T-cell (primary cell): Measurements from ENCODE around the gene PRKACG. TPM values are rescaled to one million over a fixed set of nuclear protein-coding genes. Genes with fewer than 3 reads are reported as not detected.
A peak's percentile ranks its signal among the peaks of the same experiment; 100 is the strongest.

Experiments
- ATAC-seq, 4 experiments: fragments of 200-7000 bp in 3 of 4; fragments of 150-1000 bp in 1 of 4; cut with Tn5 transposase; replicated peaks in 1 of 4; 1 replicate in 3 of 4; 2 replicates in 1 of 4; pipeline ENCODE4 v1.10.0; 2021; ENCODE audit warnings: moderate library complexity in 3 of 4, mild to moderate bottlenecking in 2 of 4, moderate number of reproducible peaks in 1 of 4
- CTCF ChIA-PET, 2 donors: fragments of 300-600 bp; sonication (Branson Sonifier 250); formaldehyde crosslinking; loops; one replicate each; lab custom pipeline; 2022; ENCODE audit warnings: antibody characterized with exemption in 2 of 2; lab: Charles Lee
- POLR2A ChIA-PET, 2 donors: fragments of 300-600 bp; sonication (Branson Sonifier 250); formaldehyde crosslinking; loops; one replicate each; lab custom pipeline; 2022; ENCODE audit warnings: antibody characterized with exemption in 2 of 2; lab: Charles Lee
- DNase-seq, 35 experiments: peaks; one replicate each; pipeline versions ENCODE4 v3.0.0 to v3.0.0-alpha.2; 2013 to 2023
- H3K27ac ChIP-seq: one replicate; pipeline ENCODE4 v1.5.1; 2013; ENCODE audit warnings: low read length
- H3K27me3 ChIP-seq, 2 experiments: replicated peaks in 1 of 2; 1 replicate in 1 of 2; 2 replicates in 1 of 2; pipeline versions ENCODE4 v1.6.1 to v1.7.0; 2013; ENCODE audit warnings: low read length in 1 of 2, mixed read lengths in 1 of 2; ENCODE audit not compliant: control insufficient read depth in 2 of 2, insufficient read depth in 2 of 2; ENCODE audit errors: extremely low read depth in 1 of 2
- H3K36me3 ChIP-seq, 2 donors: 1 replicate in 1 of 2; 2 replicates in 1 of 2; pipeline versions ENCODE4 v1.6.1 to v1.7.0; 2013; ENCODE audit warnings: low read length in 1 of 2; ENCODE audit not compliant: control insufficient read depth in 2 of 2, insufficient read depth in 1 of 2; ENCODE audit errors: extremely low read depth in 1 of 2
- H3K4me1 ChIP-seq, 2 experiments: 1 replicate in 1 of 2; 2 replicates in 1 of 2; pipeline versions ENCODE4 v1.6.1 to v1.7.0; 2013; ENCODE audit warnings: low read length in 2 of 2, mixed read lengths in 1 of 2; ENCODE audit not compliant: insufficient read depth in 2 of 2, control insufficient read depth in 1 of 2; ENCODE audit errors: extremely low read depth in 1 of 2
- H3K4me3 ChIP-seq, 2 donors: 1 replicate in 1 of 2; 2 replicates in 1 of 2; pipeline versions ENCODE4 v1.5.1 to v1.7.0; 2013; ENCODE audit warnings: mild to moderate bottlenecking in 2 of 2, low read length in 1 of 2, moderate library complexity in 1 of 2; ENCODE audit not compliant: control insufficient read depth in 1 of 2; ENCODE audit errors: extremely low read depth in 1 of 2
- H3K9me3 ChIP-seq: 2 replicates; pipeline ENCODE4 v1.7.0; 2013
- H3K27ac Mint-ChIP-seq, 2 donors: one replicate each; pipeline ENCODE4 v1.8.0; 2020 to 2021; ENCODE audit warnings: mild to moderate bottlenecking in 2 of 2, mixed read lengths in 2 of 2
- H3K27me3 Mint-ChIP-seq, 2 donors: one replicate each; pipeline ENCODE4 v1.8.0; 2021 to 2022; ENCODE audit warnings: mixed read lengths in 2 of 2
- H3K36me3 Mint-ChIP-seq: one replicate; pipeline ENCODE4 v1.8.0; 2021; ENCODE audit warnings: mixed read lengths
- H3K4me1 Mint-ChIP-seq, 3 donors: one replicate each; pipeline ENCODE4 v1.8.0; 2020 to 2022; ENCODE audit warnings: mixed read lengths in 3 of 3, mild to moderate bottlenecking in 1 of 3
- H3K4me3 Mint-ChIP-seq, 3 donors: one replicate each; pipeline ENCODE4 v1.8.0; 2020 to 2022; ENCODE audit warnings: mild to moderate bottlenecking in 3 of 3, mixed read lengths in 3 of 3, moderate library complexity in 3 of 3
- H3K9me3 Mint-ChIP-seq, 3 donors: one replicate each; pipeline ENCODE4 v1.8.0; 2020 to 2022; ENCODE audit warnings: mixed read lengths in 3 of 3
- WGBS: methylation state at CpG from one replicate; pipeline ENCODE4 v1.1.5; 2013; ENCODE audit warnings: missing lambda C conversion rate; ENCODE audit not compliant: insufficient coverage; 5-methylcytosine and 5-hydroxymethylcytosine counted together
- total RNA-seq, 35 experiments: library from RNA in 6 of 35; stranded (reverse) in 6 of 35; fragments of 120-200 nt in 1 of 35; gene quantifications; one replicate each; pipeline versions ENCODE4 v1.2.1 to v1.2.4 and lab custom pipeline; 2013 to 2026

Gene PRKACG
- total RNA-seq, 5 donors from 2014 or later (not counting 1 experiment from before 2014, with no cell fraction given) = not detected

DNA sequence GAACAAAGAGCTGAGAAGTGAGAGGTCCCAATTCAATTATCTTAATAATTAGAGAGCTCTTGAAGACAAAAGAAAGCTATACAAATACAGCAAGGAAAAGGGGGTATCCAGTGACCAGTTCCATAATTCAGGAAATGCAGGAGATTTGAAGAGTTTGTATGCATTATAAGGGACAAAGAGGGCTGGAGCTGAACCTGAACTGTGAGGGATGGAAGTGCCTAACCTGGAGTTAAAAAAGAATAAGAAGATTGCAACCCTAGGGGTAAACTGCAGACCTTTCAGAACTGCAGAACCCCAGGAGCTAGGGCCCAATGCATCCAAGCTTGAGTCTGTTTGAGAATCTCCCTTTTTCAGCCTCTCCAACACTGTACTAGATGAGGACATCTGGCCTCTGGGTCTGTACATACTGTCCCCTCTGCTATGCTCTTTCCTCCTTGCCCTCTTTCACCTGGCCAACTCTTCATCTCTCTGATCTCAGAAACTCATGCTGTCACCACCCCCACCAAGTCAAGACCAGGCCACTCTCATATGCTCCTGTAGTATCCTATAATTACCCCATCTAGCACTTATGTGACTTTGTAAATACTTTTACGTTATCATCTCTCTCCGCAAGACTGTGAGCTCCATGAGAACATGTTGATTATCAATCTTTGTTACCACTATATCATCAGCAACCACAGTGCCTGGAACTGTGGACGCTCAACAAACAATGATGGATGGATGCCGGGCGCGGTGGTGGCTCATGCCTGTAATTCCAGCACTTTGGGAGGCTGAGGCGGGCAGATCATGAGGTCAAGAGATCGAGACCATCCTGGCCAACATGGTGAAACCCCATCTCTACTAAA lies 6.6 kb upstream of the PRKACG start:
- ChIA-PET CTCF (interaction anchor here (0.5 to 1.2 kb wide), 5 partner anchors 11 to 1344 kb away, joined by 3 to 6 read pairs (median 3); partner anchors contain the start of gene FXN (in 1 of the 2)), POLR2A (no interaction called here)
- no peak for ATAC-seq
- no peaks in the 10 kb centered on the region for H3K36me3 ChIP-seq
- H3K9me3 Mint-ChIP-seq = no peaks in the 10 kb centered on the region
- H3K27me3 ChIP-seq = peaks cover 0 to 3% of the 10 kb centered on the region in 2 experiments
- no peak overlapping the region for H3K4me3 ChIP-seq
- 100% methylated on average over 3 of the region's 8 CpGs for WGBS
- H3K9me3 ChIP-seq = no peaks in the 10 kb centered on the region
- peaks cover 22 to 42% (median 40%) of the 10 kb centered on the region in 3 donors for H3K4me1 Mint-ChIP-seq
- DNase-seq = no peak
- no peaks in the 10 kb centered on the region for H3K36me3 Mint-ChIP-seq
- peak overlapping the region in 1 of 3 donors; percentile 62 for H3K4me3 Mint-ChIP-seq
- H3K27ac ChIP-seq = no peak overlapping the region
- H3K27ac Mint-ChIP-seq = peak overlapping the region; percentile 79 to 82
- H3K27me3 Mint-ChIP-seq = no peaks in the 10 kb centered on the region
- H3K4me1 ChIP-seq = peaks cover 8 to 22% of the 10 kb centered on the region in 2 experiments

GRCh38 chr9:69019808-69020207 lies 5.9 kb upstream of the PRKACG start:
- H3K9me3 Mint-ChIP-seq = no peaks in the 10 kb centered on the region
- no peaks in the 10 kb centered on the region for H3K9me3 ChIP-seq
- no peaks in the 10 kb centered on the region for H3K27me3 Mint-ChIP-seq
- H3K4me1 ChIP-seq = peaks cover 8 to 22% of the 10 kb centered on the region in 2 experiments
- peak overlapping the region in 2 of 3 donors; percentile 14 to 62 for H3K4me3 Mint-ChIP-seq
- H3K27ac ChIP-seq = no peak overlapping the region
- no peak overlapping the region for H3K4me3 ChIP-seq
- peak in 34 of 35 experiments; percentile 13 to 67 (median 46) for DNase-seq
- WGBS = no CpG with 5 or more reads among the region's 3 CpGs
- ATAC-seq = peak; percentile 97 to 100 (median 100)
- POLR2A ChIA-PET = interaction anchor here (0.5 to 0.7 kb wide), 2 partner anchors 124 to 1311 kb away, joined by 3 read pairs; no protein-coding TSS in a partner anchor
- CTCF ChIA-PET = interaction anchor here (0.6 to 1.2 kb wide), 5 partner anchors 15 to 1344 kb away, joined by 3 to 6 read pairs (median 4); partner anchors contain the start of gene FXN (in 1 of the 2)
- H3K27me3 ChIP-seq = peaks cover 0 to 3% of the 10 kb centered on the region in 2 experiments
- no peaks in the 10 kb centered on the region for H3K36me3 ChIP-seq
- H3K36me3 Mint-ChIP-seq = no peaks in the 10 kb centered on the region
- peak overlapping the region; percentile 79 to 82 for H3K27ac Mint-ChIP-seq
- peaks cover 22 to 42% (median 40%) of the 10 kb centered on the region in 3 donors for H3K4me1 Mint-ChIP-seq

DNA sequence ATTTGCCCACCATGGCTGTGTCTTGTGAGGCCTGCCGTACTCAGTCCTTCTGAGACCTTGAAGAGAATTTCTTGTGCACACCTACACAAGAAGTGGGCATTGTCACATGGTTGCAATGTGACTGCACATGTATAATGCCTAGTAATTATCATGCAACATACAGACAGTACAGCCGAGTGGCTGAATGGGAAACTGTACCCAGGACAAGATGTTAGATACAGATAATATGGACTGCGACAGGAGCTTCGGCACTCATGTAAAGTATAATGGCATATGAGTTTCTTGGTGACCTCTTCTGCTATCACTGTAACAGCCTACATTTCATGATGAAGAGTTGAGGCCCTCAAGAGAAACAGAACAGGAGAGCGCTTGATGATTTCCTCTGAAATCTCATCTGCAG lies 4.8 kb upstream of the PRKACG start:
- Mint-ChIP-seq H3K4me3 (peak overlapping the region in 1 of 3 donors; percentile 14), H3K9me3 (no peaks in the 10 kb centered on the region), H3K27me3 (no peaks in the 10 kb centered on the region), H3K27ac (peak overlapping the region; percentile 24 to 29), H3K4me1 (peaks cover 22 to 42% (median 37%) of the 10 kb centered on the region in 3 donors), H3K36me3 (no peaks in the 10 kb centered on the region)
- H3K36me3 ChIP-seq = no peaks in the 10 kb centered on the region
- peaks cover 8 to 22% of the 10 kb centered on the region in 2 experiments for H3K4me1 ChIP-seq
- H3K9me3 ChIP-seq = no peaks in the 10 kb centered on the region
- no peak for DNase-seq
- ATAC-seq = no peak
- no peak overlapping the region for H3K27ac ChIP-seq
- ChIA-PET POLR2A (no interaction called here), CTCF (no interaction called here)
- WGBS = no CpG with 5 or more reads among the region's 5 CpGs
- H3K27me3 ChIP-seq = peaks cover 0 to 4% of the 10 kb centered on the region in 2 experiments
- no peak overlapping the region for H3K4me3 ChIP-seq

DNA sequence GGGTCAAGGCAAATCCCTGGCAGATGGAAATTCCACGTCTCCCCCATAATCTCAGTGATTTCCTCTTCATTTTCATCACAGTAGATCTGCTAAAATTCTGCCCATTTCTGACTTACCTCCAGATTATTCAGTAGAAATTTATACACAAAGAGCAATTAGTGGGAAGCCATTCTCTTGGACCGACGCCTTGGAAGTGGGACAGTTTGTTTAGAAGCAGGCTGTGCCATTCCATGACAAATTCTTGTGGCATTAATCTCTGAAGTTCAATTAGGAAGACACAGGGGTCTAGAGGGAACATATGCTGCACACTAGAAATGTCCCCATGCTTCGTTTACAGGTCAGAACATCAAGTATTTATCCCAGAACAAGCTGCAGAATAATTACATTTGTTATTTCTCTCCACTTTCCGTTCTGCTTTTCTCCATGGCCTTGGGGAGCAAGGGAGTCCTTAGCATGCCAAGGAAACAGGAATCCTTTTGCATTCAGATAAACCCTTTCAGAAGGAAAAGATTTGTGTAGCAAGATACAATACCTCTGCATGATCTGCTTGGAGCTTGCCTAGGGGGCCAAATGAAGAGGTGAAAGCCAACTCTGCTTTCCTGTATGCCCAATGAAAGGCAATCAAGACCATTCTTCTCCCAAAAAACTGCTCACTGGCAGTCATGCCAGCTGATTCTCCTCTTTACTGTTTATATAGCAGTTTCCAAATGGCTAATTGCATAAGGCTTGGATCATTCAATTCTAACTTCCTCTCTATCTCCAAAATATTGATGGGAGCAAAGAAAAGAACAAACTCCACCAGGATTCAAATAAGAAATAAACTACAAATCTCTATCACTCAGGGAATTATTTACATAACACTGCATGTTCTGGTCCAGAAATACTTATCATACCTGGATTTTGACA lies 2.5 kb upstream of the PRKACG start:
- no peak overlapping the region for H3K4me3 Mint-ChIP-seq
- peaks cover 15 to 17% of the 10 kb centered on the region in 2 donors for H3K27me3 Mint-ChIP-seq
- H3K36me3 Mint-ChIP-seq = no peaks in the 10 kb centered on the region
- Histone ChIP-seq H3K36me3 (no peaks in the 10 kb centered on the region), H3K27me3 (peaks cover 0 to 22% of the 10 kb centered on the region in 2 experiments), H3K4me3 (no peak overlapping the region), H3K27ac (no peak overlapping the region), H3K9me3 (no peaks in the 10 kb centered on the region), H3K4me1 (peaks cover 8 to 31% of the 10 kb centered on the region in 2 experiments)
- DNase-seq (no peak), ATAC-seq (no peak)
- CTCF ChIA-PET = no interaction called here
- POLR2A ChIA-PET = no interaction called here
- no peaks in the 10 kb centered on the region for H3K9me3 Mint-ChIP-seq
- WGBS = 77% methylated on average over 4 of the region's 5 CpGs
- peaks cover 29 to 43% (median 42%) of the 10 kb centered on the region in 3 donors for H3K4me1 Mint-ChIP-seq
- H3K27ac Mint-ChIP-seq = no peak overlapping the region

DNA sequence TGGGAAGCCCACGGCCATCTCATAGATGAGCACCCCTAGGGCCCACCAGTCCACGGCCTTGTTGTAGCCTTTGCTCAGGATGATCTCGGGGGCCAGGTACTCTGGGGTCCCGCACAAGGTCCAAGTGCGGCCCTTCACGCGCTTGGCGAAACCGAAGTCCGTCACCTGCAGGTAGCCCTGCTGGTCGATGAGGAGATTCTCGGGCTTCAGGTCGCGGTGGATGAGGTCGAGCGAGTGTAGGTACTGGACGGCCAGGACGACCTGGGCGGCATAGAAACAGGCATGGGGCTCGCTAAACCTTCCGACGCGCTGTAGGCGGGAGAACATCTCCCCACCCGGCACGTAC lies 558 bp downstream of the PRKACG start:
- H3K36me3 ChIP-seq = no peaks in the 10 kb centered on the region
- ChIA-PET POLR2A (interaction anchor here in 1 of 2 donors (0.7 kb wide), 1 partner anchor 657 kb away, joined by 3 read pairs; the partner anchor contains the start of gene PGM5), CTCF (no interaction called here)
- Mint-ChIP-seq H3K27me3 (peaks cover 19 to 22% of the 10 kb centered on the region in 2 donors), H3K4me3 (peak overlapping the region in 1 of 3 donors; percentile 37), H3K36me3 (no peaks in the 10 kb centered on the region), H3K27ac (no peak overlapping the region), H3K4me1 (peaks cover 7 to 16% (median 11%) of the 10 kb centered on the region in 3 donors), H3K9me3 (no peaks in the 10 kb centered on the region)
- H3K27me3 ChIP-seq = peaks cover 0 to 25% of the 10 kb centered on the region in 2 experiments
- ATAC-seq = no peak
- no peak overlapping the region for H3K27ac ChIP-seq
- no peak overlapping the region for H3K4me3 ChIP-seq
- H3K9me3 ChIP-seq = no peaks in the 10 kb centered on the region
- WGBS = 89% methylated on average over 21 of the region's 26 CpGs
- H3K4me1 ChIP-seq = peaks cover 0 to 9% of the 10 kb centered on the region in 2 experiments
- DNase-seq = no peak
